ENCODE data around the gene CDC37L1. TPM values are rescaled to one million over a fixed set of nuclear protein-coding genes. Genes with fewer than 3 reads are reported as not detected.

The CDC37L1 gene
- total RNA-seq, result 10 to 100 TPM; 11.2 to 11.9 TPM

DNA sequence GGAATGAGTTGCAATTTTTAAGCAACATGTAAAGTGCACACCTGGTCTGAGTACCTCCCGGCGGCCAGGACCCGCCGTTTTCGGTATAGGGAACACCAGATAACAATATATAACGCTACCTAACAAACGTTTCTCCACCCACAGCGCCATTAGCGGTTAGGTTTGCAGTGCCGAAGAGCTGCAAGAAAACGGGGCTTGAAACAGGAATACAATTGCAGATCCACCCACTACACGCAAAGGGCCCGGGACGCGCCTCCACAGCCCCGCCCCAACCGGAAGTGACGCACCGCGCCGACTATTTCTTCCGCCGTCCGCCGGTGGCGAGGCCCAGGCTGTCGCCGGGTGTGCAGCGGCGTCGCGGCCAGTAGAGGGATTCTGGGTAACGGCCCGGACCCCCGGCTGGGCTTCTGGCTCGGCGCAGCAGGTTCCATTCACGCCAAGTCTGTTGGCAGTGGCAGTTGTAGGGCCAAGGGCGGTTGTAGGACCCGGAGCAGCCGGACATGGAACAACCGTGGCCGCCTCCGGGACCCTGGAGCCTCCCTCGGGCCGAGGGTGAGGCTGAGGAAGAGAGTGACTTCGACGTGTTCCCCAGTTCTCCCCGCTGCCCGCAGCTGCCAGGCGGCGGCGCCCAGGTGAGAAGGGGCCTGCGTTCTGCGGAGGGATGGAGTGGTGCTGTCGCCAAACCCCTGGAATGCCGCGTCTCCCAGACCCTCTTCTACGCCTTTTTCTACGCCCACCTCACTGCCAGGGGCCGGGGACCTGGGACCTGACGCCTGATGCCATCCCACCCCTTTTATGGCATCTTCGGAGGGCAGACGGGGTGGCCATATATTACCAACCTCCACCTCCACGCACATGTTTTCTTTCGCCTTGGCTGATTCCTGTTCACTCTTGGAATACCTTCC, at the start of gene CDC37L1:
Gene CDC37L1 (plus strand): TSS at position 302 of the 905 bp plus-strand sequence. CDS start 199 bp downstream, at position 501.

DNA sequence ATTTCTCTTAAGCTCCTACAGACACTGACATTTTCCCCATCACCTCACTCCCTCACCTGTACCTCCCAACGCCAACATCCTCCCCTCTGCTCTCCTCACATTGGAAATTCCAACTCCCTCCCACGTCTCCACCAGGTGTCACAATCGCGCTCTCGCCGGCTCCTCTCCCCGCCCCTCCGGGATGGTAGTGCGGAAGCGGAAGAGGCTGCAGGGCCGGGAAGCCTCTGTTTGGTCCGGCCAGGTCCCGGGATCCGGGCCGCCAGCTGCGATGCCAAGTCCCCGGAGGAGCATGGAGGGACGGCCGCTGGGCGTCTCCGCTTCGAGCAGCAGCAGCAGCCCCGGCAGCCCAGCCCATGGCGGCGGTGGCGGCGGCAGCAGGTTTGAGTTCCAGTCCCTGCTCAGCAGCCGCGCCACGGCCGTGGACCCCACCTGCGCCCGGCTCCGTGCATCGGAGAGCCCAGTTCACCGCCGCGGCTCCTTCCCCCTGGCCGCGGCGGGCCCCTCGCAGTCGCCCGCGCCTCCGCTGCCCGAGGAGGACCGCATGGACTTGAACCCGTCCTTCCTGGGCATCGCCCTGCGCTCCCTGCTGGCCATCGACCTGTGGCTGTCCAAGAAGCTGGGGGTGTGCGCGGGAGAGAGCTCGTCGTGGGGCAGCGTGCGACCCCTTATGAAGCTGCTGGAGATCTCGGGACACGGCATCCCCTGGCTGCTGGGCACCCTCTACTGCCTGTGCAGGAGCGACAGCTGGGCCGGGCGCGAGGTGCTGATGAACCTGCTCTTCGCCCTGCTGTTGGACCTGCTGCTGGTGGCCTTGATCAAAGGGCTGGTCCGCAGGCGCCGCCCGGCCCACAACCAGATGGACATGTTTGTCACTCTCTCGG, 17.0 kb upstream of the CDC37L1 start, which contains the start of gene PLPP6:
Gene PLPP6 (plus strand): TSS at position 187 of the 881 bp plus-strand sequence. CDS start 82 bp downstream, at position 269.

DNA sequence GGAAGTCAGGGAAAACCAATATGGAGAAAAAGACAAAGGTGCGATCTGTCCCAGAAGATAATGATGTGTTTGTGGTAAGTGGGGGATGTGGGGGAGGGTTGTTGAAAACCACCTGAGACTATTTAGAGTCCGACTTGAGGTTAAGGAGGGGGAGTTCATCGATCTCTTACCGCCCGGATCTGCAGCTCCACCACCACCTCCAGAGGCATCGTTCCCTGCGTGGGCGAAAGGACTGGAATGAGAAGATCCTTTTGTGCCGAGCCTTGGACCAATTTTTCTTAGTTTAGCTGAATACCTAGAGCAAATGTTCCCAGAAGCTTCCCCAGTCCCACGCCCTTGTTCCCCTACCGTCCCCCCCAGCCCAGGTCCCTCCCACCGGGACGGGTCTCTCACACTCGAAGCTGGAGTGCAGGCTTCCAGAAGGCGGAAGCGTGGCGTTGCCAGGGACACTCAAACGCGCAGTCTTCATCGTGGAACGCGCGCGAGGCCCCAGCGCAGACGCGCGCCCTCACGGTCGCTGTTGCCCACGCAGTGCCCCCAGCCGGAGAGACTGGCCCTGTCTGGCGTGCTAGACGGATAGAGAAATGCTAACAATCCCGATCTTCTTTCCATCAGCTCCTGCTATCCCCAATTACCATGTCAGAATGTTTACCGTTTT, 13.2 kb upstream of the CDC37L1 start, which contains the start of gene SPATA6L:
Gene SPATA6L (minus strand): TSS at position 439 of the 658 bp plus-strand sequence. CDS start 230 bp downstream, at position 209.

DNA sequence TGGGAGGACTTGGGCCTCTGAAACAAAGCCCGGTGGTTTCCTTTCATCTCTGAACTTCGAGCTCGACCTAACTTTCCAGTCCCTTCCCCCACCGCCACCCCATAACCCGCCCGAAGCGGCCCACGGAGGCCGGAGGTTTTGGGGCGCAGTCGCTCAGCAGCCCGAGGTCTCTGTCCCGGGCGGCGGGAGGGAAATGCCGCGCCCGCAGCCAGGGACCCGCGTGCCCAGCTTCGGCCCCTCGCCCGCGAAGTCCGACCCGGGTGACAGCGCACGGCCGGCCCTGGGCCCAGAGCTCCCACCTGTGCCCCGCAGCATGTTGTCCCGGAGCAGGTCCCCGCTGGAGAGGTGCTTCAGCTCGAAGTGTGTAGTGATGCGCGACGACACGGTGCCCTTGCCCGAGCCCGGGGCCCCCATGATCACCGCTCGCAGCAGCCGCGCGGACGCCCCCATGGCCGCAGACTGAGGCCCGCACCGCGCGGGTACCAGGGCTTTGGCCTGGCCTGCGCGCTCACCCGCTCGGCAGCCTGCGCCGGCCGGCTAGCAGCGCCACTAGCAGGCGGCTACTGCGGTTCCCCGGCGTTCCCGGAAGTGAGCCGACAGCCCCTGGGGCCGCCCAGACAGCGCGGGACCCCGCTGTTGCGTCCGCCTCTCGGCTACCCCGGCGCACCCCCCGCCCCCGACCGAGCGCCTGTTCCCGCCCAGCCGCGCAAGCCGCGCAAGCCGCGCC, 61.4 kb downstream of the CDC37L1 start, which contains the start of gene AK3:
Gene AK3 (minus strand): TSS at position 565 of the 727 bp plus-strand sequence. CDS start 115 bp downstream, at position 450.

Other genes with a start within 250 kb of the CDC37L1 start
- not detected for gene SLC1A1, start 189.1 kb upstream of the CDC37L1 start, total RNA-seq
- 10 to 100 TPM in 1 of 2 experiments, 1 to 10 TPM in 1; 9.5 to 10.1 TPM for gene PLPP6, start 17.3 kb upstream of the CDC37L1 start, total RNA-seq
- gene SPATA6L, start 13.1 kb upstream of the CDC37L1 start, total RNA-seq, result under 1 TPM; 0.33 to 0.43 TPM
- gene AK3, start 61.6 kb downstream of the CDC37L1 start, total RNA-seq, result 10 to 100 TPM; 38.4 to 38.7 TPM
- 10 to 100 TPM; 13.6 to 16.0 TPM for gene RCL1, start 113.4 kb downstream of the CDC37L1 start, total RNA-seq